KMS-11 (cell line): ENCODE measurements around the gene METAP2.

Experiments used
- H2AFZ ChIP-seq: fragments of 200-600 bp; sonication (generic); 2 replicates; pipeline ENCODE4 v1.6.1; 2016; ENCODE audit warnings: antibody characterized with exemption, mixed run types, low read depth
- H3K27ac ChIP-seq: fragments of 200-600 bp; sonication (generic); 2 replicates; pipeline ENCODE4 v1.6.1; 2016; ENCODE audit warnings: mild to moderate bottlenecking, mixed run types
- H3K27me3 ChIP-seq: fragments of 200-600 bp; sonication (generic); 2 replicates; pipeline ENCODE4 v1.6.1; 2017; ENCODE audit warnings: mild to moderate bottlenecking, low read depth, mixed run types, moderate library complexity; ENCODE audit not compliant: insufficient read depth
- H3K36me3 ChIP-seq: fragments of 200-600 bp; sonication (generic); 2 replicates; pipeline ENCODE4 v1.6.1; 2017; ENCODE audit warnings: mild to moderate bottlenecking, mixed run types; ENCODE audit not compliant: insufficient read depth
- H3K4me1 ChIP-seq: fragments of 200-600 bp; sonication (generic); 2 replicates; pipeline ENCODE4 v1.6.1; 2016; ENCODE audit warnings: mild to moderate bottlenecking, low read depth, mixed run types; ENCODE audit not compliant: poor library complexity, severe bottlenecking
- H3K4me2 ChIP-seq: fragments of 200-600 bp; sonication (generic); 2 replicates; pipeline ENCODE4 v1.7.0; 2016; ENCODE audit warnings: mild to moderate bottlenecking, mixed run types
- H3K4me3 ChIP-seq: fragments of 200-600 bp; sonication (generic); IDR thresholded peaks from 2 replicates; pipeline ENCODE4 v1.6.1; 2017; ENCODE audit warnings: low read depth, low read length, mixed read lengths; ENCODE audit not compliant: insufficient read depth
- H3K79me2 ChIP-seq: fragments of 200-600 bp; sonication (generic); 2 replicates; pipeline ENCODE4 v1.6.1; 2016; ENCODE audit warnings: low read depth, mixed run types; ENCODE audit not compliant: insufficient read depth
- H3K9ac ChIP-seq: fragments of 200-600 bp; sonication (generic); 2 replicates; pipeline ENCODE4 v1.6.1; 2016; ENCODE audit warnings: mild to moderate bottlenecking, mixed run types
- H4K20me1 ChIP-seq: fragments of 200-600 bp; sonication (generic); 2 replicates; pipeline ENCODE4 v1.6.1; 2016; ENCODE audit warnings: mild to moderate bottlenecking, mixed run types; ENCODE audit not compliant: insufficient read depth
- CTCF ChIP-seq: fragments of 200-600 bp; sonication (generic); conservative IDR thresholded peaks from 2 replicates; pipeline ENCODE4 v1.6.1; 2017; ENCODE audit warnings: low read depth, mild to moderate bottlenecking, antibody characterized with exemption, low read length, moderate library complexity, mixed read lengths

METAP2 gene

GRCh38 chr12:95435355-95435754 lies 38.6 kb upstream of the METAP2 start:
- no peak overlapping the region for H3K4me2 ChIP-seq
- H3K36me3 ChIP-seq = no peaks in the 10 kb centered on the region
- H3K79me2 ChIP-seq = no peaks in the 10 kb centered on the region
- no peaks in the 10 kb centered on the region for H4K20me1 ChIP-seq
- no peaks in the 10 kb centered on the region for H3K27me3 ChIP-seq
- H2AFZ ChIP-seq = no peak overlapping the region
- no peaks in the 10 kb centered on the region for H3K4me1 ChIP-seq
- H3K27ac ChIP-seq = no peak overlapping the region
- no peak overlapping the region for H3K4me3 ChIP-seq
- H3K9ac ChIP-seq = no peak overlapping the region
- no peak for TF ChIP-seq CTCF

GRCh38 chr12:95437565-95437964 lies 36.4 kb upstream of the METAP2 start:
- Histone ChIP-seq H3K4me1 (no peaks in the 10 kb centered on the region), H3K36me3 (no peaks in the 10 kb centered on the region), H3K27ac (no peak overlapping the region), H2AFZ (no peak overlapping the region), H3K79me2 (no peaks in the 10 kb centered on the region), H3K4me3 (no peak overlapping the region), H3K27me3 (no peaks in the 10 kb centered on the region), H3K9ac (no peak overlapping the region), H3K4me2 (no peak overlapping the region), H4K20me1 (no peaks in the 10 kb centered on the region)
- no peak for TF ChIP-seq CTCF

DNA sequence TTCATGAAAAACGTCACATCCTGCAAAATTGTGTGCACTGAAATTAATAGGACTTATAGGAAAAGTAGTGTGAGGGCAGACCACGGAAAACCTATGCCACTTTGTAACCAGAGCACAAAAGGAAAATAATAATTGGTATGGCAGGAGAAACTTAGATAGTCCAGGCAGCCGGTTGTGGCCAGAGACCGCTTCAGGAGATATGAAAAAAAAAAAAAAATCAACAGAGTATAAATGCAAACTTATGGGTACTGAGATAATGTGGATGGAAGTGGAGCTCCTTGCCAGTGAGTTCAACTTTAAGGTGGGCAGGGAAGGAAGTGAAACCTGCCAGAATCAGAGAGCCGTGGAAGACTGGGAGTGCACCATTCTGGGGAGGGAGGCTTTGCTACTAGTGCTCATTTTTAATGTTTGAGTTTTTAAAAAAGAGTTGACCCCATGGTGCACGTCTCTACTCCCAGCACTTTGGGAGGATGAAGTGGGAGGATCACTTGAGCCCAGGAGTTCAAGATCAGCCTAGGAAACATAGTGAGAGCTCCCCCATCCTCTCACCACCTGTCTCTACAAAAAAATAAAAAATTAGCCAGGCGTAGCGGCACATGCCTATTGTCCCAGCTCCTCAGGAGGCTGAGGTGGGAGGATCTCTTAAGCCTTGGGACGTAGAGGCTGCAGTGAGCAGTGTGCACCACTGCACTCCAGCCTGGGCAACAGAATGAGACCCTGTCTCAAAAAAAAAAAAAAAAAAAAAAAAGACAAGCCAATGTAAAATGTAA lies 34.3 kb upstream of the METAP2 start:
- H3K79me2 ChIP-seq = no peaks in the 10 kb centered on the region
- no peaks in the 10 kb centered on the region for H3K27me3 ChIP-seq
- no peak for TF ChIP-seq CTCF
- no peaks in the 10 kb centered on the region for H4K20me1 ChIP-seq
- H3K36me3 ChIP-seq = no peaks in the 10 kb centered on the region
- no peak overlapping the region for H2AFZ ChIP-seq
- no peak overlapping the region for H3K4me3 ChIP-seq
- no peak overlapping the region for H3K9ac ChIP-seq
- no peak overlapping the region for H3K27ac ChIP-seq
- no peaks in the 10 kb centered on the region for H3K4me1 ChIP-seq
- no peak overlapping the region for H3K4me2 ChIP-seq

DNA sequence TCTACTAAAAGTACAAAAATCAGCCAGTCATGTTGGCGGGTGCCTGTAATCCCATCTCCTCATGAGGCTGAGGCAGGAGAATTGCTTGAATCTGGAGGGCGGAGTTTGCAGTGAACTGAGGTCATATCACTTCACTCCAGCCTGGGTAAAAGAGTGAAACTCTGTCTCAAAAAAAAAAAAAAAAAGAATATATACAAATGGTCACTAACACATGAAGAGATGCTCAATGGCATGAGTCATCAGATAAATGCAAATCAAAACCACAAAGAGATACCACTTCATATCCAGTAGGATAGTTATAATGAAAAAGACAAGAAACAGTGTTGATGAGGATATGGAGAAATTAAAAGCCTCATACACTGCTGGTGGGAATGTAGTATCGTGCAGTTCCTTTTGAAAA lies 33.6 kb upstream of the METAP2 start:
- Histone ChIP-seq H3K36me3 (no peaks in the 10 kb centered on the region), H3K4me1 (no peaks in the 10 kb centered on the region), H3K4me3 (no peak overlapping the region), H3K9ac (no peak overlapping the region), H3K27me3 (no peaks in the 10 kb centered on the region), H3K27ac (no peak overlapping the region), H3K4me2 (no peak overlapping the region), H4K20me1 (no peaks in the 10 kb centered on the region), H3K79me2 (no peaks in the 10 kb centered on the region), H2AFZ (no peak overlapping the region)
- TF ChIP-seq CTCF = no peak
